GM12864 (cell line): ENCODE measurements around the gene DLG4.

Source experiments
- DNase-seq: peaks from one replicate; pipeline ENCODE4 v3.0.0-alpha.2; 2011; ENCODE audit warnings: low read depth
- H3K4me3 ChIP-seq: 2 replicates; pipeline ENCODE4 v1.5.1; 2011; ENCODE audit warnings: mild to moderate bottlenecking, low read depth, low read length, control low read depth
- CTCF ChIP-seq: IDR thresholded peaks from 2 replicates; pipeline ENCODE4 v1.5.1; 2011; ENCODE audit warnings: low read depth, mild to moderate bottlenecking, moderate library complexity, low read length, control low read depth, inconsistent platforms; ENCODE audit errors: missing control alignments

DLG4 gene

DNA sequence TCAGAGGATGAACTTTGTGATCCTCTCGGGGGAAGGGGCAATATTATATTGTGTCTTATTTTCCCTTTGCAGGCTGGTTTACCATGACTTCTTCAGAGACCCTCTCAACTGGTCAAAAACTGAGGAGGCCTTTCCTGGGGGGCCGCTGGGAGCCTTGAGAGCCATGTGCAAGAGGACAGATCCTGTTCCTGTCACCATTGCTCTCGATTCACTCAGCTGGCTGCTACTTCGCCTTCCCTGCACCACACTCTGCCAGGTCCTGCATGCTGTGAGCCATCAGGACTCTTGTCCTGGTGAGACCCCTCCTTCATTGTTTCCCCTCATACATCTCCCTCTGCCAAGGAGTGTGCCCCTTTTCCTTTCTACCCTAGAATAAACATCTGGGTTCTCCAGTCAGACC is 34.9 kb upstream of the DLG4 start:
- no peak for TF ChIP-seq CTCF
- no peak overlapping the region for H3K4me3 ChIP-seq
- no peak for DNase-seq

DNA sequence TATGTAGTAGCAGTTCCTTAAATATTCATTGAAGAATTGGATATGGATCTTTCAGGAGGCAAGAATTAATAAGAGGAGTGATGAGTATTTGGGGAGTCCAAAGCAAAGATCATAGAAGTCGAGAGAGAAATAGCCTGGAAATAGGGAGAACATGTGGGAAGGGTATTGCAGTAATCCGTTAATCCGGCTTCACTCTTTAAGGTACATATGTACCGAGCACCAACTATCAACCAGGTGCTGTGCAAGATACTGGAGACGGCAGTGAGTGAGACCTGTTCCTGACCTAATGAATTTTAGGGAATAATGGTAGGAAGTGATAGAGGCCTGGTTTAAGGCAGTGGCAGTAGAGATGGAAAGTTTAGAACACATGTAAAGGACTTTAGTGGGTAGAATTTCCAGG is 33.4 kb upstream of the DLG4 start:
- no peak for DNase-seq
- TF ChIP-seq CTCF = no peak
- H3K4me3 ChIP-seq = peak overlapping the region; percentile 77

DNA sequence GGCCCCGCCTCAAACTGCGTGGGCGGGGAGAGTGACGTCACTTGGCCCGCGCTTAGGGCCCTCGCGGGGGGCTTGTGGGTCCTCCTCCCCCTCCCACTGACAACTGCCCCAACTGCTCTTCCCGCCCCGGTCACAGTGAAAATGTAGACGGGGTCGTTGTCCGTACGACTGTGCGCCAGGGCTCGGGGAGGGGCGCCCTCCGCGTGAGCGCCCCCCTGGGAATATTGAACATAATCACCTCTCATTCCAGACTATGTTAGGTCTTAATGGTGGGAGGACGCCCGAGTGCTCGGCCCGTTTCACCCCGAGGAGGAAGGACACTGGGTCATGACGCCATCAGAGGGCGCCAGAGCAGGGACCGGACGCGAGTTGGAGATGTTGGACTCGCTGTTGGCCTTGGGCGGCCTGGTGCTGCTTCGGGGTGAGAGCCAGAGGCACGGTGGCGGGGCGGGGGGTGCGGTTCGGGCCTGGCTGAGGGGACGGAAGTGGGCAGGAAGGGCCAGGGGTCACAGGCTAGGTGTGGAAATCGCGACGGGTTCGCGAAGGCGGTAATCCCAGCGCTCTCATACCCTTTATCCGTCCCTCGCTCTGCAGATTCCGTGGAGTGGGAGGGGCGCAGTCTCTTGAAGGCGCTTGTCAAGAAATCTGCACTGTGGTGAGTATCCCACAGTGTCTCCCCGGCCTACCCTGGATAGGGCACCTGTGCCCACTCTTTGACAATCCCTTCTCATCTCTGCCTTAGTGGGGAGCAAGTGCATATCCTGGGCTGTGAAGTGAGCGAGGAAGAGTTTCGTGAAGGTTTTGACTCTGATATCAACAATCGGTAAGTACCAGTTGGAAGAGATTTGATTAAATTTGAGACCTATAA is 32.8 kb upstream of the DLG4 start, which contains the start of gene ELP5:
ELP5 (plus strand) TSS at position 40 of the 868 bp plus-strand sequence; CDS start at position 376, 336 bp downstream.
- TF ChIP-seq CTCF = peak; percentile 24
- peak within 1 kb of the TSS; percentile 77 for H3K4me3 ChIP-seq
- DNase-seq = peak; percentile 80

DNA sequence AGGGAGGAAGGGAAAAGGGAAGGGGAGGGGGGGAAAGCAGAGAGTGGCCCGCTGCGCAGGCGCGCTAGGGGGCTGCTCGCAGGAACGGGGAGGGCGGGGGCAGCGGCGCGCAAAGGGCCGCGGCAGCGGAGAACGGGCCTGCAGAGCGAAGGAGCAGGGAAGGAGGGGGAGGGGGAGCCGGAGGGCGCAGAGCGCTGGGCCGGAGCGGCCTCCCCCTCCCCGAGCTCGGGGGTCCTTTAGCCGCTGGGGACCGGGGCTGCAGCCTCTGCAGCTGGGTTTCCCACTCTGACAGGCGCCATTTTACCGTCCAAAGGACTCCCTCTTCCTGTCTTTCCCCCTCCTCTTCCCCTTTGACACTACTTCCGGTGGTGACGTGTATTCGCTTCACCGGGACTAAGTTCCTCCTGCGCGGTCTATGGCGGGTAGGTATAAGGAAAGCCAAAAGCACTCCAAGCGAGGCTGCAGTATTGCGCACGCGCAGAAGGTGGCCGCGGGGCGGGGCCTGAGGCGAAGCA is 32.1 kb upstream of the DLG4 start, which contains the start of gene CTDNEP1:
CTDNEP1 (minus strand) TSS at position 74 of the 515 bp plus-strand sequence. CDS start 438 bp downstream, outside the sequence.
- H3K4me3 ChIP-seq = peak within 1 kb of the TSS; percentile 77
- peak; percentile 98 for DNase-seq
- no peak for TF ChIP-seq CTCF

DNA sequence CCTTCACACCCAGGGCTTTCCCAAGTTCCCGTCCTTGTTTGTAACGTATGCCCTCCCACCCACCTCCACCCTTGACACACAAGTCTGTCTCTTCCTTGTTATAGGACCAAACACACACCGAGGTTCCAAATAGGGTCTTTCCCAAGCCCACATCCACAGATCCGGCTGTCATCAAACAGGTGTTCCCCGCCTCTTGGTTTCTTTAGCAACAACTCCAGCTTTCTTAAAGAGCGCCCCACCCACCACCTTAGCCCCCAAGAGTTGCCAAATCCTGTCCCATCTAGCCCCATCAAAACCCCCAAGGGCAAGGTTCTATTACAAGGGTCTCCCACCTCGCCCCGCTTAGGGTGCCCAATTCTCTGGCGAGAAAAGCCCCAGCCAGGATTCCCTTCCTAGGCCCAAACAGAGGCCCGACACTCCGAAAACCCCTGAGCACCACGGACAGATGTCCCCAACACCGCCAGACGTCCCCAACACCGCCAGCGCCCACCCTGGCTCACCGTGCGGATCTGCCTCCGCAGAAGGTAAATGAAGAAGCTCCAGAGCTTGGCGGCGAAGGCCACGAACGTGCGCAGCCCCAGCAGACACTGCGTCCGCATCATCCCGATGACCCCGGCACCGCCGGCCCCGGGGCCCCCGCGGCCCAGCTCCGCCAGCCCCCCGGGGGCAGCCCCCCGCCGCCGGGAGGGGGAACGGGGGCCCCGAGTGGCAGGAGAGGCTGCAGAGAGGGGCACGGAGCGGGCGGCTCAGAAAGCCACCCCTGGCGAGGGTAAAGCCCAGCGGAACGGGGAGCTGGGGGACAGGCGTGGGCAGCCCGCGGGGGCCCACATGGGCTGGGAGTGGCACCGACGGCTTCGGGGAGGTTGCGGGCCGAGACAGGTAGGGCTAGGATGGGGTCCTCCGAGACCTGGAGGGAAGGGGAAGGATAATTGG is 31.3 kb upstream of the DLG4 start:
- TF ChIP-seq CTCF = no peak
- peak overlapping the region; percentile 77 for H3K4me3 ChIP-seq
- DNase-seq = no peak

DNA sequence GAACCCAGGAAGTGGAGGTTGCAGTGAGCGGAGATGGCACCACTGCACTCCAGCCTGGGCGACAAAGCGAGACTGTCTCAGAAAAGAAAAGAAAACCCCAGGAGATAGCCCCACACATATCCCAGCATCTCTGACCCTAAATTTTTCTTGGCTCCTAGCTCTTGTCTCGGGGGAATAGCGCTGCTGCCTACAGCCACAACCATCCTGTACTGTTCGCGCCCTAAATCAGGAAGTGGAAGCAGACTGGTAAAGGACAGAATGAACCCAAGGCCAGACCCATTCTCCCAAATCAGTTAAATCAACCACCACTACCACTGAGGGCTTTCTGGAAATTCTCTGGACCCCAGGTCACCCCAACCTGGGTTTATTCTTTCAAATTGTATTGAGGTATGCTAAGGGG is 30.2 kb upstream of the DLG4 start:
- H3K4me3 ChIP-seq = peak overlapping the region; percentile 77
- no peak for TF ChIP-seq CTCF
- DNase-seq = no peak
